GM19328 (cell line): ENCODE measurements around the gene CEP192.

ENCODE experiments used
- ATAC-seq: cut with Tn5 transposase; IDR thresholded peaks from one replicate; pipeline ENCODE4 v1.9.1; 2021; ENCODE audit warnings: mild to moderate bottlenecking, moderate library complexity; ENCODE audit not compliant: unreplicated experiment

The CEP192 gene

DNA sequence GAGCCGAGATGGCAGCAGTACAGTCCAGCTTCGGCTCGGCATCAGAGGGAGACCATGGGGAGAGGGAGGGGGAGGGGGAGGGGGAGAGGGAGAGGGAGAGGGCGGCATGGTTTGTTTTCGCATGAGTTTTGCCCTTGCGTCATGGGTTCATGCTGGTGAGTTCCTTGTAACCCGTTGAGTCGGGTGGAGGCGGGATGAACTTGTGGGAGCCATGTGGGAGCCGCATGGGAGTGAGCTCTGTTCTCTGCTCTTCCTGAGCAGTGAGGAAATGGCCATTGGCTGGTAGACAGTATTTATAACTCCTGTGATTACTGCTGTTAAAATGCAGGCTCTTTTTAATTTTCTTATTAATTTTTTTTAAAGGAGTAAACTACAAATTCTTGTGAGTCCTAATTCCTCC, 108.0 kb downstream of the CEP192 start:
- ATAC-seq: no peak

DNA sequence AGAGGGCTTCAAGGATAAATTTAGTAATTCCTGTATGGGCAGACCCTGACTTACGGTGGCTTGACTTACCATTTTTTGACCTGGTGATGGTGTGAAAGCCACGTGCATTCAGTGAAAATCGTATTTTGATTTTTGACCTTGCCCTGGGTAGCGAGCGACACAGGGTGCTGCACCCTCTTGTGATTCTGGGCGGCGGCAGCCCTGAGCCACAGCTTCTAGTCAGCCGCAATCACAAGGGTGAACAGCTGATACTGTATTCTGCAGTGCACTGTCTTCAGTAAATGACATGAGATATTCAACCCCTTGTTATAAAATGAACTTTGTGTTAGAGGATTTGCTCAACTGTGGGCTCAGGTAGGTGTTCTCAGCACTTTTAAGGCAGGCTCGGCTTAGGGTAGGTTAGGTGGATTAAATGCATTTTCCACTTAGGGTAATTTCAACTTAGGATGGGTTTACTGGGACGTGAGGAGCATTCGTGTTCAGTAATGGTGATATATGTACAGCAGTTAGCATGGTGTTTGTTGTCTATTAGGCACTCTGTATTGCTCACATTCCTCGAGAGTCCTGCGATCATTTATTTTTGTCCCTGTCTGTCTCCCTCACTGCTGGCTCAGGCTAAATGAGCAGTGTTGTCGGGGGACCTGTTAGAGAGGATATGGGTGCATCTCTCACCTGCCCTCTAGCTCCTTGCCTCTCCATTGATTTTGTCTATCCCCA, 109.9 kb downstream of the CEP192 start:
- no peak for ATAC-seq

DNA sequence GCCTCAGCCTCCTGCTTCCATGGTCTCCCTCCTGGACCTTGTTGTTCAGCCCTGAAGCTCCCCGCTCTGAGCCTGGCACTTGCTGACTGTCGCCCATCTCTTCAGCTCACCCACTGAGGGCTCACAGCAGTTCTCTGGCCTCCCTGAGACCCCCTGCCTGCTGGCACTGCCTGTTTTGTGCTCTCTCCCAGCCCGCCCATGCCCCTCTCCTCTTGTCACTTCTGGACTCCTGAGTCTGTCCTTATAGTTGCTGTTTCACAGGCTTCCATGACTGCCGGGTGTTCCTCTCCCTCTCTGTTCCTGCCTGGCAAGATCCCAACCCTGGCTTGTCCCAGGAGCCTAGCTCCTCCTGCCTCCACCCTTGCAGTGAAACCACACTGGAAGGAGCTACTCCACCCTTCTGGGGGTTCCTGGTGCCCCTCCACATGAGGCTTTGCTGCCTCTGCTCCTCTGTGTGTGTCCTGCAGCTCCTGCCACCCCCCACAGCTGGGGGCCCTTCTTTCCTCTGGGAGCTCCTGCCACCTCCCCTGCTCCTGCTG, 110.6 kb downstream of the CEP192 start:
- no peak for ATAC-seq

DNA sequence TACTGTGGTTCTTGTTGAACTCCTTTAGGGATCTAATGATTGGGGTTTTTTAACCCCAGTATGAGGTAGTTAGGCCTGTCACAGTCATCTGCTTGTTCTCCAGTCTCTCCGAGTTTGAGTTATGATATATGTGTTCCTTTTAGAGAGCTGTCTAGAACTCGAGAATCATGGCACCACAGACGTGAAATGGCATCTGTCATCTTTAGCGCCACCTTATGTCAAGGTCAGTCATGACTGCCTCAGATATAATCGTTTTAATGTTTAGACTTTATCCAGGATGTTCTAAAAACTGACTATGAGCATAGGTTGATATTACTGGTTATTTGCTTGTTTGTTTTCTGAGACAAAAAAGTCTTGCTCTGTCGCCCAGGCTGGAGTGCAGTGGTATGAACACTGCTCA, 112.2 kb downstream of the CEP192 start:
- no peak for ATAC-seq

DNA sequence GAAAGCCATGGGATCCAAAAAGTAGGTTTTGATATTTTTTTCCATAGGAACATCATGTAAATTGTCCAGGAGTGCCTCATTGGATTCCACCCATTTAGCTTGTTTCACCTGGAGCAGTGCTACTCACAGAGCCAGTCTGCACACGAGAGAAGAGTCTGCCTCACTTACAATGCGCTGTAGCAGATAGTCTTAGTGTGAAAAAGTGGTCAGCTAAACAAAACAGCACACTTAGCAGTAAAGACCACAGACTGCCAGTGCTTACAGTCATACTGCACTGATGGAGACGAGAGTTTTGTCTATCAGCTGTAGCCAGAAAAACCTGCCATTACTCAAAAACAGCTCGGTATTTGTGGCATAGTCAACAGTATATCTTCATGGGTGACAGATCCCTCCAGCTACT, 113.9 kb downstream of the CEP192 start:
- no peak for ATAC-seq

DNA sequence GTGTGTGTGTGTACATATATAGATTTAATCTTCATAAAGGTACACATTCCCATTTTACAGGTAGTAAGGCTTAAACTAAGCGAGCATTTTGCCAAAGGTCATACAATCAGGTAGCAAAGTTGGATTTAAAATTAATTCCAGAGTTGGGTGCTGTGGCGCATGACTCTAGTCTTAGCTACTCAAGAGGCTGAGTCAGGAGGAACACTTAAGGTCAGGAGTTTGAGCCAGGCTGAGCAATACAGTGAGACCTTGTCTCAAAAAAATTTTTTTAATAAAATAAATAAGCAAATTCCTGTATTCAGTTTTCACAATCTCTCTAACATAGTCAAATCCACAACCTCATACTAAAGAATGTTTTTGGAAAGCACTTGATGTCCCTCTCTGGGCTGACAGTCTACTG, 115.9 kb downstream of the CEP192 start:
- no peak for ATAC-seq

DNA sequence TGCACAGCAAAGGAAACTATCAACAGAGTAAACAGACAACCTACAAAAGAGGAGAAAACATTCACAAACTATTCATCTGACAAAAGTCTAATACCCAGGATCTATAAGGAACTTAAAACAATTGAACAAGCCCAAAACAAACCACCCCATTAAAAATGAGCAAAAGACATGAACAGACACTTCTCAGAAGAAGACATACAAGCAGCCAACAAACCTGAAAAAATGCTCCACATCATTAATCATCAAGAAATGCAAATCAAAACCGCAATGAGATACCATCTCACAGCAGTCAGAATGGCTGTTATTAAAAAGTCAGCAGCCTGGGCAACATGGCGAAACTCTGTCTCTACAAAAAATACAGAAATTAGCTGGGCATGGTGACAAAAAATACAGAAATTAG, 117.2 kb downstream of the CEP192 start:
- ATAC-seq: no peak

DNA sequence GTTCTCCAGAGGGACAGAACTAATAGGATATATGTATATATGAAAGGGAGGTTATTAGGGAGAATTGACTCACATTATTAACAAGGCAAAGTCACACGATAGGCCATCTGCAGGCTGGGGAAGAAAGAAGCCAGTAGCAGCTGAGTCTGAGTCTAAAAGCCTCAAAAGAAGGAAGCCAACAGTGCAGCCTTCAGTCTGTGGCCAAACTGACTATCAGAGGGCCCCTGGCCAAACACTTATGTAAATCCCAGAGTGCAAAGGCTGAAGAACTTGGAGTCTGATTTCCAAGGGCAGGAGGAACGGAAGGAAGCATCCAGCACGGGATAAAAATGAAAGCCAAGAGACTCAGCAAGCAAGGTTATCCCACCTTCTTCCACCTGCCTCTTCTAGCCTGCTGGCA, 119.4 kb downstream of the CEP192 start:
- no peak for ATAC-seq

DNA sequence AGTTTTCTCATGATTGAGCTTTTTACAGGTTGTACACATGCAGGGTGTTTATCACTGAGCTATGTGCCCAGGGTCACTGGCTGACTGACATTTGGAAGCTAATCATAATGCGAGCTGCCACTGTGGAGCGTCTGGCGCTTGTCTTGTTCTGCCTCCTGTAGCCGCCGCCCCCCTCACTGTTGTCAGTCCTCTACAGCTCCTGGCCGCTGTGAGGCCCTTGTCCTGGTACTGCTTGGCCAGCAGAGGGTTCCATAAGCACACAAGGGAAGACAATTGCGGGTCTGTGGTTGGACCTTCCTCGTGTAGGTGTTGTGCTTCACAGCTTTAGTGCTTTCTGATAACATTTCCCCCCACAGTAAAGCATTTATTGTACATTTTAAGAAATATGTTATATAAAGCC, 121.8 kb downstream of the CEP192 start:
- no peak for ATAC-seq

DNA sequence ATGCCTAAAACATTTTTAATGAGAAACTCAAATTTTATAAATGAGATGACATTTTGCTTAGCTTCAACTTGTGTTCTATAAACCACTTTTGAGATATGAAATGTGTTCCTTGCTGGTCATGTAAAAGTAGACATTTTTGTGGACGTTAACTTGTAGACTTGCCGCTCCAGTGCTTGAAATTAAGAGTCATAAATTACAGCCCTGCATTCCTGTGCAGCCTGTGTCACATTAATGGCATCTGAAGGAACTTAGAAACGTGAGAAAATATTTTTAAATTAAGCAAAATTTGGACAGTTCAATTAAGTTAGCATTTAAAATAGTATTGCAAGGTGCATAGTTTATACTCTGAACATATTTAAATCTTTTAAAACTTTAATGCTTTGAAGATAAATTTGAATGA, 129.1 kb downstream of the CEP192 start:
- no peak for ATAC-seq

DNA sequence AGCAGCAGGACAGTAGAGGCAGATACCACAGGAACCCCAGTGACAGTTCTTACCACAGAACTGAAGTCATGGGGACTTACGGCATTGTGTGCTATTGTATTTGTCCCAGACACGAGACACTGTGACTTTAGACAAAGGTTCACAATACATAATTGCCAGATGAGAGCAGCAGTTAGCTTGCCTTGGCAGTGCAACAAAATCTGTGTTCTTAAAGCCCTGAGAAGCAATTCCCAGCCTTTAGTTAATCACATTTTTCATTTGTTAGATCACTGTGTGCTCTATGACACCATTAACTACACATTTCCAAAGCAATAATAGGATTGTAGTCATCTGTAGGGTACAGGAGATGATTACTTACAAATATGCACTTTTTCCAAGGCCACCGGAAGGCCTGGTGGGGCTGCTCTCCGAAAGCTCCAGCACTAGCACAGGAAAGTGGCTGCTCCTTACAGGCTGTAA, 129.8 kb downstream of the CEP192 start:
- ATAC-seq: no peak

DNA sequence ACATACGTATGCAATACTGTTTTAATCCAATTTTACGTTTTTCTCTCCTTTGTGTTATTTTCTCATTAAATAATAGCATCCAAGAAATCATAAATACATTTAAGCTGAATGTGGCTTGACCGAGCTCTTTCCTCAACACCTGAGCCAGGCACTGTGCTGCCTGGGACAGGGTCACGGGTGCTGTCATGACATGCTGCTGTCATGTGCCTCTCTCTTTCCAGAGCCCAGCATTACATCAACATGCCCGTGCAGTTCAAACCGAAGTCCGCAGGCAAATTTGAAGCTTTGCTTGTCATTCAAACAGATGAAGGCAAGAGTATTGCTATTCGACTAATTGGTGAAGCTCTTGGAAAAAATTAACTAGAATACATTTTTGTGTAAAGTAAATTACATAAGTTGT, 133.2 kb downstream of the CEP192 start:
- ATAC-seq: no peak

DNA sequence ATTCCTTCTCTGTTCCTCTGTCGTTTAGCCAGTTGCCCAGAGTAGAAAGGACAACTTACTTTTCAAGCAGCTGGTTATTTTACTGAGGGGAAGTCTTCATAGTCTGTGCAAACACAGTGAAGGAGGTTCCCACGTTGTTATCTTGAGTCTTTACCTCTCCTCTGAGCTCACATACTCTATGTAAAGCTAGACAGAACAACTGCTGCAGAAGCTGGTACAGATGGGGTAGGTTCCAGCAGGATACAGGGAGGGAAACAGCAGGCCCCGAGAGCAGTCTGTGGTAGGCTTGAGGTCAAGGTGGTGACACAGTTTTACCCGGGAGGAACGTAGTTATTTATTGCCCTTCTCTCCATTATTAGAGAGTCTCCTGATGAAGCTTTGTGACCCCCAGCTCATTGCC, 134.0 kb downstream of the CEP192 start:
- no peak for ATAC-seq

DNA sequence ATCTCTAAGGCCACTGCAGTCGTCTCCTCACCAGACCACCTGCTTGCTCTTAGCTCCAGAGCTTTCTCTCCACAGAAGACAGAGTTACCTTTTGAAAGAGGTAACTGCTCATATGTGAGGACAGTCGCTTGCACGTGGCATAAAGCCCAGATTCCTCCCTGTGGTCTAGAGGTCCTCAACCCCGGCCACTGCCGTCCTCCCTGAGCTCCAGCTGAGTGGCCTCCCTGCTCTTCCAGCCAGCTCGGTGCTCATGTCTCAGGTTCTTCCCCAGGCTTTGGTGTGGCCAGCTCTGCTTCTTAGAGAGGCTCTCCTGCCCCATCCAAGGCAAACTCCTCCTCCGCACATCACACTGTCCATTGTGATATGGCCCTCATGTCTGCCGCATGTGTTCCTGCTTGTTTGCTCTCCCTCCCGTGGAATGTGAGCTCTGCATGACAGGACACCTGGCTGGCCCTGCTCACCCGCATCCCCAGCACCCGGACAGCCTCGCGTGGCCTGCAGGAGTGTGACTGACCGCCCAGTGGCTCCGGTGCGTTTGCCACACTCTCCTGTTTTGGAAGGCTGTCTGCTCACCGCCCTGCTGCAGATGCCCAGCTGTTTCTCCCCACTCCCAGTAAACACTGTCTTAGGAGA, 135.9 kb downstream of the CEP192 start:
- no peak for ATAC-seq

DNA sequence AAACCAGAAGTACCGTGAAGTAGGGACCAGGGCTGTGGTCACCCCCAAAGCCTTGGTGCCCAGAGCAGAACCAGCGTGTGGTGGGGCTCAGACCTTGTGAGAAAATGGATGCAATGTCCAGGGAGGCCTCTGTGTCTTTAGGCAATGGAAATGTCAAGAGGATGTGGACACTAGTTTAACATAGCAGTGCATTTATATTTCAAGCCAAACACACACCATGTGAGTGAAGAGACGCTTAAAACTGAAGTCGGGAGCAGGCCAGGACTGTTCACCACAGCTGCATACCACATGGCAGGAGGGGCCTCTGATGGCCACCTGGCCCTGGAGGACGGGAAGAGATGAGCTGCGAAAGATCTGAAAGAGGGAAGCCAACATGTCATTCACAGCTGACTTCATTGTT, 140.1 kb downstream of the CEP192 start:
- no peak for ATAC-seq

DNA sequence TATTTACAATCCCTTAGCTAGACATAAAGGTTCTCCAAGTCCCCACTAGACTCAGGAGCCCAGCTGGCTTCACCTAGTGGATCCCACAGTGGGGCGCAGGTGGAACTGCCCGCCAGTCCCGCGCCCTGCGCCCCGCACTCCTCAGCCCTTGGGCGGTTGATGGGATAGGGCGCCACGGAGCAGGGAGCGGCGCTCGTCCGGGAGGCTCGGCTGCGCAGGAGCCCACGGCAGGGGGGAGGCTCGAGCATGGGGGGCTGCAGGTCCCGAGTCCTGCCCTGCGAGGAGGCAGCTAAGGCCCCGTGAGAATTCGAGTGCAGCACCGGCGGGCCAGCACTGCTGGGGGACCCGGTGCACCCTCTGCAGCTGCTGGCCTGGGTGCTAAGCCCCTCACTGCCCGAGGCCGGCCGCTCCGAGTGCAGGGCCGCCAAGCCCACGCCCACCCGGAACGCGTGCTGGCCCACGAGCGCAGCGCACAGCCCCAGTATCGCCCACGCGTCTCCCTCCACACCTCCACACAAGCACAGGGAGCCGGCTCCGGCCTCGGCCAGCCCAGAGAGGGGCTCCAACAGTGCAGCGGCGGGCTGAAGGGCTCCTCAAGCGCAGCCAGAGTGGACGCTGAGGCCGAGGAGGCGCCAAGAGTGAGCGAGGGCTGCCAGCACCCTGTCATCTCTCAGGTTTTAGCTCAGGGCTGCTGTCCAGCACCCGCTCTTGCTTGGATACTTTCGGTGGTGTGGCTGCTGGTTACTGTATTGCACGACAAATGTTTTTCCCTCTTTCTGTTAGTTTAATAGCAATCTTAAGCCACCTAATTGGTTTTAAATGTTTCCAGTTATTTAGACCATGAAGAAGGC, 143.6 kb downstream of the CEP192 start:
- no peak for ATAC-seq

DNA sequence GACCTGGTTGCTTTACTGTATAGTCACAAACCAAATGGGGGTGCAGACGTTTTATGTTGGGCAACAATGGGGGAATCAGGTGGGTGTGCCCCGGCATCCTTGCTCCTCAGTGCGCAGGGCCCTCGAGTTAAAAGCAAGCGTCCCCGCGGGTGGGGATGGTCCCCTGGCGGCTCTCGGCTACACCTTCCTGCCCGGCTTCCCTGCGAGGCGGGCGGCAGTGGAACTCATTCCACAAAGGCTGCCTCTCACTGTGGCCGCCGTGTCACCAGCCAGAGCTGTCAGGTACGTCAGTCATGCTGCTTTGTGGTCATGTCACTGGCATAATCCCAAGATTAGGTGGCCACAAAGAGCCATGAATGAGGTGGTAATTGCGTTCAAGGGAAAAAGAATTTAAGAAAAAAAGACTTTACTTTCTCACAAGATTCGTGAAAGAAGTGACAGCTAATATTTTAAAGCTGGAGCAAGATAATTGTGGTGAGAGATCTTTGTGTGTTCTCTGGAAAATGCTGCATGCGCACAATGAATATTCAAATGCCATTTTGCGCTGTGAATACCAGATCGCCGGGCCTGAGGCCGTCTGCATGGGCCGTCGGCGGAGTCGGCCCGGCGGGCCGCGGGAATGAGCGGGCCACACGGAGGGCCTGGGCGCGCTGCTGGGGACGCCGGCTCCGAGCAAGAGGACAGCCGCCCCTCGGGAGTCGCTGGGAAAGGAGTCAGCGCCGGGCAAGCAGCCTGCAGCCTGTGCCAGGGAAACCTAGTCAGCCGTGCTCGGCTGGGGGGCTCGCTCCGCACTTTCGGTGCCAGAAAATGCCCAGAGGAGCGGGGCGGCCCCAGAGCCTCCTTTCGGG, 145.1 kb downstream of the CEP192 start:
- ATAC-seq: no peak

DNA sequence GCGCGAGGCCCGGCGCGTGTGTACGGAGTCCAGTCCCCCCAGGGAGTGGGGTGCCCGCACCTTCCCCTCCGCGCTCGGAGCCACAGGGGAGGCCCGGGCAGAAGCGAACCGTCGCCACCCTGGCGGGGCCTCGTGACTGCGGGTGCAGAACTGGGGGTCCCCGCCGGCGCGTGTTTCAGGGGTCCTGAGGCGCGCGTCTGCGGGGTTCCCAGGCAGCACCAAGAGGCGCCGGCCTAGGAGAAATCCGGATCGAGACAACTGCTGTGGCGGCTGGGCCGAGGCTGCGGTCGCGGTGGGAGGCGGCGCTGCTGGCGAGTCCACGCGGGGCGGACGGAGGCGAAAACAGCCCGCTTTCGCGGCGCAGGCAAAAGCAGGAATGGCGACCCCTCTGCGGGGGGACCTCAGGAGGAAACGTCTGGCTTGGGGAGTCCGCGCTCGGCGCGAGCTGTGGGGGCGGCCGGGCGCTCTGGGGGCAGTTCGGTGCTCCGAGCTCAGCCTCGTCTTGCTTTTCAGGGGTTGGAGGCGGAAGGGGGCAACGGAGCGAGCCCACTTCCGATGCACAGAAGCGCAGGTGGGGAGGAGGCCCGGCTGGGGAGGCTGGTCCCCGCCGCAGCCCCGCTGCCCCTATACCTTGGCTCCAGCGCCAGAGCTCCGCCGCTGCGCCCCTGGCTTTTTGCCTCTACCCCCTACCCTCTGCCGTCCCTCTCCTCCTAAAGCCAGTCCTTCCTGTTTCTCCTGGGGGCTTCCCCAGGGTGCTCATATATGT, 145.9 kb downstream of the CEP192 start:
- ATAC-seq: no peak

DNA sequence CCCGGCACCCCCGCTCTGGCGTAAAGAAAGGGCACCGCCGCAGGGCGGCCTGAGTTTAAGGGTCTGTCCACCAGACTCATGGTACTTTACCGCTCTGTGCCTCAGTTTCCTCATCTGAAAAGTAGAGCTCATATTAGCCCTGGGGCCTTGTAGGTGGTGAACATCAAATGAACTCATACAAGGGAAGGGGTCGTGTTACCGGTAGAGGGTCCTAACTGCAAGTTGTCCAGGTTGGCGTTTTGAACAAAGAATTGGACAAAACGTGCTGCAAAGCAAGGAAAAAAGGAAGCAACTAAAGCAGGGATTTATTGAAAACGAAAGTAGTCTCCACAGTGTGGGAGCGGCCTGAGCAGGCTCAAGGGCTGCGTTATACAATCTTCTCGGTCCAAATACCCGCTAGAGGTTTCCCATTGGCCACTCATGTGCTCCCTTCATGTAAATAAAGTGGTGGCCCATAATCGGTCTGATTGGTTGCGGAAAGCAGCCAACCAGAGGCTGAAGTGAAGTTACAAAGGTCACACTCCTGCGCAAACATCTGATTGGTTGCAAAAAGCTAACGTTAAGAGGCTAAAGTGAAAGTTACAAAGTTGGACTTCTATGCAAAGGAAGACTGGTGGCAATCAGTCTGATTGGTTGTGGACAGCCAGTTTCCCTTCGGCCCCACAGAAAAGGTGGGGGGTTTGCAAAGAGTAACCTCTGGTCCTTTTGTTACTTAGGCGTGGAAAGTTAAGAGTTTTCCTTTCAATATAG, 146.7 kb downstream of the CEP192 start:
- ATAC-seq: peak; percentile 52
